Mesothelial cell of epicardium (in vitro differentiated cells): ENCODE results near the gene LRIG1. TPM values are rescaled to one million over a fixed set of nuclear protein-coding genes. Genes with fewer than 3 reads are reported as not detected.

Experiments used
- DNase-seq, 2 experiments: peaks; one replicate each; pipeline ENCODE4 v3.0.0; 2021; ENCODE audit warnings: low spot score in 2 of 2; ENCODE audit not compliant: unreplicated experiment in 2 of 2
- H3K27ac Mint-ChIP-seq: 2 replicates; pipeline ENCODE4 v1.8.0; 2021; ENCODE audit warnings: mixed read lengths
- H3K27me3 Mint-ChIP-seq: 2 replicates; pipeline ENCODE4 v1.8.0; 2021; ENCODE audit warnings: low read depth, mixed read lengths
- H3K36me3 Mint-ChIP-seq: 2 replicates; pipeline ENCODE4 v1.8.0; 2021; ENCODE audit warnings: mixed read lengths
- H3K4me1 Mint-ChIP-seq: 2 replicates; pipeline ENCODE4 v1.8.0; 2021; ENCODE audit warnings: mixed read lengths
- H3K4me3 Mint-ChIP-seq: 2 replicates; pipeline ENCODE4 v1.8.0; 2021; ENCODE audit warnings: mild to moderate bottlenecking, moderate library complexity, mixed read lengths
- H3K9me3 Mint-ChIP-seq: 2 replicates; pipeline ENCODE4 v1.8.0; 2021; ENCODE audit warnings: mixed read lengths
- total RNA-seq: library from RNA; stranded (reverse); gene quantifications from 3 replicates; pipeline ENCODE4 v1.2.1, GENCODE V29; 2021
- TF ChIP-seq, protein P1 (sequence below): fragments of 200-600 bp; sonication (generic); IDR thresholded peaks from one replicate; pipeline ENCODE4 v1.5.0; 2021; ENCODE audit warnings: antibody characterized with exemption; ENCODE audit not compliant: unreplicated experiment

Gene LRIG1
- total RNA-seq, 1 donor from 2014 or later: 5.5 TPM

- no peak overlapping the region for H3K27ac Mint-ChIP-seq
- TF ChIP-seq, protein P1, sequence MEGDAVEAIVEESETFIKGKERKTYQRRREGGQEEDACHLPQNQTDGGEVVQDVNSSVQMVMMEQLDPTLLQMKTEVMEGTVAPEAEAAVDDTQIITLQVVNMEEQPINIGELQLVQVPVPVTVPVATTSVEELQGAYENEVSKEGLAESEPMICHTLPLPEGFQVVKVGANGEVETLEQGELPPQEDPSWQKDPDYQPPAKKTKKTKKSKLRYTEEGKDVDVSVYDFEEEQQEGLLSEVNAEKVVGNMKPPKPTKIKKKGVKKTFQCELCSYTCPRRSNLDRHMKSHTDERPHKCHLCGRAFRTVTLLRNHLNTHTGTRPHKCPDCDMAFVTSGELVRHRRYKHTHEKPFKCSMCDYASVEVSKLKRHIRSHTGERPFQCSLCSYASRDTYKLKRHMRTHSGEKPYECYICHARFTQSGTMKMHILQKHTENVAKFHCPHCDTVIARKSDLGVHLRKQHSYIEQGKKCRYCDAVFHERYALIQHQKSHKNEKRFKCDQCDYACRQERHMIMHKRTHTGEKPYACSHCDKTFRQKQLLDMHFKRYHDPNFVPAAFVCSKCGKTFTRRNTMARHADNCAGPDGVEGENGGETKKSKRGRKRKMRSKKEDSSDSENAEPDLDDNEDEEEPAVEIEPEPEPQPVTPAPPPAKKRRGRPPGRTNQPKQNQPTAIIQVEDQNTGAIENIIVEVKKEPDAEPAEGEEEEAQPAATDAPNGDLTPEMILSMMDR: no peak
- no peaks in the 10 kb centered on the region for H3K9me3 Mint-ChIP-seq
- no peak overlapping the region for H3K4me3 Mint-ChIP-seq
- H3K27me3 Mint-ChIP-seq: peaks cover 2% of the 10 kb centered on the region
- no peaks in the 10 kb centered on the region for H3K36me3 Mint-ChIP-seq
- DNase-seq: no peak
- H3K4me1 Mint-ChIP-seq: peaks cover 30% of the 10 kb centered on the region
These were observed 57.6 kb downstream of the LRIG1 start for GRCh38 chr3:66443118-66443803.

- H3K27ac Mint-ChIP-seq: peak overlapping the region; percentile 82
- H3K4me1 Mint-ChIP-seq: peaks cover 30% of the 10 kb centered on the region
- H3K36me3 Mint-ChIP-seq: no peaks in the 10 kb centered on the region
- no peaks in the 10 kb centered on the region for H3K27me3 Mint-ChIP-seq
- no peaks in the 10 kb centered on the region for H3K9me3 Mint-ChIP-seq
- DNase-seq: no peak
- H3K4me3 Mint-ChIP-seq: peak overlapping the region; percentile 36
- TF ChIP-seq, protein P1: no peak
These were observed 58.3 kb downstream of the LRIG1 start for GRCh38 chr3:66442254-66443117.

DNA sequence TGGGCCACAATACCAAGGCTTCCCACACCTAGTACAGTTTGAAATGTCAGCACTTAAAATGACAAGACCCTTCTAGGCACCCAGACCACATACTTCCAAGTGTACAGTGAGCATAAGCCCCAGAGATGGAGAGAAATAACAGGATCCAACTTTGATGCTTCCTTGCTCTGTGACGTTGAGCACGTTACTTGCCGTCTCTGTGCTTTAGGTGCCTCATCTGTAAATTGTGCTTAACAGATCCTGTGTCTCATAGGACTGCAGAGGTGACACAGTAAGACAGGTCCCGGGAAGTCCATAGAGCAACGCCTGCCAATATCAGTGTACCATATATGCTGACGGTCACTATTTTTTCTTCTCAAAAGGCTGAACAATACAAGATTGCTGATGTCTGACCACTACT lies 59.1 kb downstream of the LRIG1 start:
- Mint-ChIP-seq H3K4me3 (no peak overlapping the region), H3K27ac (no peak overlapping the region), H3K9me3 (no peaks in the 10 kb centered on the region), H3K4me1 (peaks cover 30% of the 10 kb centered on the region), H3K36me3 (no peaks in the 10 kb centered on the region), H3K27me3 (peaks cover 3% of the 10 kb centered on the region)
- TF ChIP-seq, protein P1: no peak
- DNase-seq: no peak

- H3K9me3 Mint-ChIP-seq: no peaks in the 10 kb centered on the region
- peaks cover 6% of the 10 kb centered on the region for H3K27me3 Mint-ChIP-seq
- TF ChIP-seq, protein P1: no peak
- no peak for DNase-seq
- H3K4me3 Mint-ChIP-seq: no peak overlapping the region
- H3K4me1 Mint-ChIP-seq: peaks cover 30% of the 10 kb centered on the region
- no peak overlapping the region for H3K27ac Mint-ChIP-seq
- H3K36me3 Mint-ChIP-seq: no peaks in the 10 kb centered on the region
These were observed 59.7 kb downstream of the LRIG1 start for GRCh38 chr3:66441129-66441528.

DNA sequence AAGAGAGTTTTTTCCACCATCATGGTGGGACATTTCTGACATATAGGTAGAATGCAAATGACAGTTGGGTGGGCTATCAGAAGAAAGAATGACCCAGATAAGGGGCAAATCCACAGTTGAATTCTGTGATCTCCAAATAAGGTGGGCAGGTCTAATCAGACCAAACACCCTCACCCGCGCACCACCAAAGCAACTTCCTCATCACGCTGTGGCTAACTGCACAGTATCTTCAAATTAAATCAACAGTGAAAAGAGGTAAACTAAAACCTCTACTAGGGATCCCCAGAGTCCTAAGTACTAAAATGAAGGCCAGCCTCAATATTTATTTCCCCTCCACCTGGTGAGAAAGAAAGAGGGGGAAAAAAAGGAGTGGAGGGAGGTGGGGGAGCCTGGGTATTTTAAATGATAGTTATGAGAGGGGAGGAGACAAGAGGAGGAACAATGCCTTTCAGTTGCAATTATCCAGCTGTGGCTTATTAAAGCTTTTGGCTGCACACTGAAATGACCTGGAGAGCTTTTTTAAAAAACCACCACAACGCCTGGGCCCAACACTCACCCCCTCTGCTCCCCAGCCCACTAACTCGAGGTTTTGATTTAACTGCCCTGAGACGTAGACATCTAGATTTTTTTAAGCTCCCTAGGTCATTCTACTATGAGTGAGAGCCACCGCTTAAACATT lies 61.0 kb downstream of the LRIG1 start:
- peaks cover 8% of the 10 kb centered on the region for H3K27me3 Mint-ChIP-seq
- H3K36me3 Mint-ChIP-seq: no peaks in the 10 kb centered on the region
- H3K27ac Mint-ChIP-seq: no peak overlapping the region

More for the DNA sequence above, 61.0 kb downstream of the LRIG1 start:
- Mint-ChIP-seq H3K4me1 (peaks cover 30% of the 10 kb centered on the region), H3K4me3 (no peak overlapping the region), H3K9me3 (no peaks in the 10 kb centered on the region)
- DNase-seq: no peak
- TF ChIP-seq, protein P1: no peak
